Uterus (tissue), 2 donors: ENCODE data around the gene ITIH6.

Source experiments
- POLR2A ChIP-seq, 2 donors: fragments of 450-650 bp; IDR thresholded peaks; one replicate each; pipeline ENCODE4 v1.6.1; 2016; ENCODE audit warnings: antibody characterized with exemption in 2 of 2, mild to moderate bottlenecking in 1 of 2, moderate library complexity in 1 of 2
- TF ChIP-seq, protein P1 (sequence below), 4 experiments: fragments of 200-600 bp in 2 of 4; fragments of 450-650 bp in 2 of 4; sonication (generic) in 2 of 4; IDR thresholded peaks; one replicate each; pipeline ENCODE4 v1.5.1; 2016 to 2019; ENCODE audit warnings: antibody characterized with exemption in 4 of 4, mild to moderate bottlenecking in 2 of 4, moderate library complexity in 1 of 4

DNA sequence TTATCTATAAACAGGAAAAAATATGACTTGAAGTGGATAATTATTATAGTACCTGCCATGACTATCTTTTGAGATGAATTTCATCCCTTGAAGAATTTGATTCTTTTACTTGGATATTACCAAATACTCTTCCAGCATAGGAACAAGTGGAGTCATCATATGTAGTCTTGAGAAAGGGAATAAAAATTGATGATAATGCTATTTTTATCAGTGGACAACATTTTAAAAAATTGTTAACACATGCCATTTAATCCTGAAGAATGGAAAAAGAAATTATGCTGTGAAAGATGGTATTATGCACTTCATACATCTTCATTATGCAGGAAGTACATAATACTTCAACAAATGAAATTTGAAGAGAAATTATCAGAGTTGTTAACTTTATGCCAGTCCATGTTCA is 83.6 kb downstream of the ITIH6 start:
- TF ChIP-seq, protein P1, sequence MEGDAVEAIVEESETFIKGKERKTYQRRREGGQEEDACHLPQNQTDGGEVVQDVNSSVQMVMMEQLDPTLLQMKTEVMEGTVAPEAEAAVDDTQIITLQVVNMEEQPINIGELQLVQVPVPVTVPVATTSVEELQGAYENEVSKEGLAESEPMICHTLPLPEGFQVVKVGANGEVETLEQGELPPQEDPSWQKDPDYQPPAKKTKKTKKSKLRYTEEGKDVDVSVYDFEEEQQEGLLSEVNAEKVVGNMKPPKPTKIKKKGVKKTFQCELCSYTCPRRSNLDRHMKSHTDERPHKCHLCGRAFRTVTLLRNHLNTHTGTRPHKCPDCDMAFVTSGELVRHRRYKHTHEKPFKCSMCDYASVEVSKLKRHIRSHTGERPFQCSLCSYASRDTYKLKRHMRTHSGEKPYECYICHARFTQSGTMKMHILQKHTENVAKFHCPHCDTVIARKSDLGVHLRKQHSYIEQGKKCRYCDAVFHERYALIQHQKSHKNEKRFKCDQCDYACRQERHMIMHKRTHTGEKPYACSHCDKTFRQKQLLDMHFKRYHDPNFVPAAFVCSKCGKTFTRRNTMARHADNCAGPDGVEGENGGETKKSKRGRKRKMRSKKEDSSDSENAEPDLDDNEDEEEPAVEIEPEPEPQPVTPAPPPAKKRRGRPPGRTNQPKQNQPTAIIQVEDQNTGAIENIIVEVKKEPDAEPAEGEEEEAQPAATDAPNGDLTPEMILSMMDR (IDR thresholded peaks at IDR 0.05): no peak
- TF ChIP-seq POLR2A (IDR thresholded peaks at IDR 0.05): no peak
